ELF-1 (cell line): ENCODE measurements around the gene SUPT3H.
"Not testable (repeated sequence)": the region's sequence is repeated elsewhere in the genome, so short reads cannot be mapped to it uniquely, and the experiment has no call there.

Source experiments
- DNase-seq: peaks from one replicate; pipeline ENCODE4 v3.0.0-alpha.2; 2016; ENCODE audit warnings: low read depth, low spot score

The SUPT3H gene

DNA sequence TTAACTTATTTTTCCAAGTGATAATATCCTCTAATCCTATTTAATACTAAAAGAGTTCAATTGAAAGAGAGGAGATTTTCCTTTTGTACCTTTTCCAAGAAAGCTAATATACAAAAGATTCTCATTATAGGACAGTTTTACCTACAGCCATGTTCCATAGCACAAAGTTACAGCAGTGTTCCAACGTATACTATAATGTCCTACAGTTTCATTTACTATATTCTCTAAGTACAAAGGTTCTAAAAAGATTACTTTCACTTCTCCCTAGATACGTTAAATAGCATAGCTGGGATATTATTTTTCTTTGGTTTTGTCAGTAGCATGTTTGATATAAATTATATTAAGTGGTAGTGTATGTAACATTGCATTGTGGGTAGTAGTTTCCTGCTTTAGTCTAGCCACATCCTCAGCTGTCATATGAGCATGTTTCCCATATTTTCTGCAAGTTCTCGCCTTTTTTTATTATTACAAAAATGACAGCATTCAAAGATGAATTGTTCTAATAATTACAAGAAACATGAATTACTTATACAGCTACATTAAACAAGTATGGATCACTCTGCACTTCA, 54.0 kb downstream of the SUPT3H start:
- DNase-seq = no peak

DNA sequence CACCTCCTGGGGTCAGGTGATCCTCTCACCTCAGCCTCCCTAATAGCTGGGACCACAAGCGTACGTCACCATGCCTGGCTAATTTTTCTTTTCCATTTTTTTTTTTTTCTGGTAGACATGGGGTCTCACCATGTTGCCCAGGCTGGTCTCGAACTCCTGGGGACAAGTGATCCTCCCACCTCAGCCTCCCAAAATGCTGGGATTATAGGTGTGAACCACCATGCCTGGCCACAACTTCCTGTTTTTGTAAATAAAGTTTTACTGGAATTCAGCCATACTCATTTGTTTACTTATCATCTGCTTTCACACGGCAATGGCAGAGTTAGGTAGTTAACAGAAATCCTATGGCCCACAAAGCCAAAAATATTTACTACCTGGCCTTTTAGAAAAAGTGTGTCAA, 57.4 kb downstream of the SUPT3H start:
- no peak for DNase-seq

DNA sequence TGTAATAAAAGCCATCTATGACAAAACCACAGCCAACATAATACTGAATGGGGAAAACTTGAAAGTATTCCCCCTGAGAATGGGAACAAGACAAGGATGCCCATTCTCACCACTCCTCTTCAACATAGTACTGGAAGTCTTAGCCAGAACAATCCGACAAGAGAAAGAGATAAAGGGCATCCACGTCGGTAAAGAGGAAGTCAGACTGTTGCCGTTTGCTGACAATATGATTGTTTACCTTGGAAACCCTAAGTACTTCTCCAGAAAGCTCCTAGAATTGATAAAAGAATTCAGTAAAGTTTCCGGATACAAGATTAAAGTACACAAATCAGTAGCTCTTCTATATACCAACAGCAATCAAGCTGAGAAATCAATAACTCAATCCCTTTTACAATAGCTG, 63.6 kb downstream of the SUPT3H start:
- no peak for DNase-seq

DNA sequence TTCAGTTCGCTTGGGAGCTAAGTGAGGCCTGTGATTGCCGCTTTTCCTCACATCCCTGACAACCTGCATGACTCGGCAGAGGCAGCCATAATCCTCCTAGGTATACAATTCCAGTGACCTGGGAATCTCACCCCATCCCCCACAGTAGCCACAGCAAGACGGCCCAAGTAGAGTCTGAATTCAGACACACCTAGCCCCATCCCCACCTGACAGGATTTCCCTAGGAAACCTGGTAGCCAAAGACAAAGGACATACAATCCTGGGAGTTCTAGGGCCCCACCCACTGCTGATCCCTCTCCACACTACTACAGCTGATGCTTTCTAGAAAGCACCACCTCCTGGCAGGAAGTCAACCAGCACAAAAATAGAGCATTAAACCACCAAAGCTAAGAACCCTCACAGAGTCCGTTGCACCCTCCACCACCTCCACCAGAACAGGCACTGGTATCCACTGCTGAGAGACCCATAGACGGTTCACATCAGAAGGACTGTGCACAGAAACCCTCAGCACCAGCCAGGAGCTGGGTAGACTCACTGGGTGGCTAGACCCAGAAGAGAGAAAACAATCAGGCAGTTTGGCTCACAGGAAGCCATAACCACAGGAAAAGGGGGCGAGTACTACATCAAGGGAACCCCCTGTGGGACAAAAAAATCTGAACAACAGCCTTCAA, 67.5 kb downstream of the SUPT3H start:
- peak; percentile 11 for DNase-seq

DNA sequence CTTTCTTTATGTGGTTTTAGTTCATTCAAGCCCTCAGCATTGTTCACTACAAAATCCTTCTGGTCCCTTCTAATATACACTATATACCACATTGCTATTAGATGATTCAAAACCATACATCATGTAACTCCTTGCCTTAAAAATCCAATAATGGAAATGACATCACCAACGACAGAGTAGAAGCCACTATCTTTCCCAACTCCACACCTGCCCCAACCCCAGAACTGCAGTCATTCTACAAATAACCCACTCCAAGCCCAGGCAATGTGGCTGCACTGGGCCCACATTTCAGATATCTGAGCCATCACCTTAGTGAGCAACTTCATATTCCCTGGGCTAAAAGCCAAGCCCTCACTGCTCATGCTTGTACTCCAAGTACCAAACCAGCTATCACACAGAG, 72.2 kb downstream of the SUPT3H start:
- no peak for DNase-seq

DNA sequence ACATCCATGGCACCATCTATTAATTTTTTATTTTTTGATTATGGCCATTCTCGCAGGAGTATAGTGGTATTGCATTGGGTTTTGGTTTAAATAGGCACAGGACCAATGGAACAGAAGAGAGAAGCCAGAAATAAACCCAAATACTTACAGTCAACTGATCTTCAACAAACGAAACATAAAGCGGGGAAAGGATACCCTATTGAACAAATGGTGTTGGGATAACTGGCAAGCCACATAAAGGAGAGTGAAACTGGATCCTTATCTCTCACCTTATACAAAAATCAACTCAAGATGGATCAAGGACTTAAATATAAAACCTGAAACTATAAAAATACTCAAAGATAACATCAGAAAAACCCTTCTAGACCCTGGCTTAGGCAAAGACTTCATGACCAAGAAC, 74.9 kb downstream of the SUPT3H start:
- DNase-seq = no peak

DNA sequence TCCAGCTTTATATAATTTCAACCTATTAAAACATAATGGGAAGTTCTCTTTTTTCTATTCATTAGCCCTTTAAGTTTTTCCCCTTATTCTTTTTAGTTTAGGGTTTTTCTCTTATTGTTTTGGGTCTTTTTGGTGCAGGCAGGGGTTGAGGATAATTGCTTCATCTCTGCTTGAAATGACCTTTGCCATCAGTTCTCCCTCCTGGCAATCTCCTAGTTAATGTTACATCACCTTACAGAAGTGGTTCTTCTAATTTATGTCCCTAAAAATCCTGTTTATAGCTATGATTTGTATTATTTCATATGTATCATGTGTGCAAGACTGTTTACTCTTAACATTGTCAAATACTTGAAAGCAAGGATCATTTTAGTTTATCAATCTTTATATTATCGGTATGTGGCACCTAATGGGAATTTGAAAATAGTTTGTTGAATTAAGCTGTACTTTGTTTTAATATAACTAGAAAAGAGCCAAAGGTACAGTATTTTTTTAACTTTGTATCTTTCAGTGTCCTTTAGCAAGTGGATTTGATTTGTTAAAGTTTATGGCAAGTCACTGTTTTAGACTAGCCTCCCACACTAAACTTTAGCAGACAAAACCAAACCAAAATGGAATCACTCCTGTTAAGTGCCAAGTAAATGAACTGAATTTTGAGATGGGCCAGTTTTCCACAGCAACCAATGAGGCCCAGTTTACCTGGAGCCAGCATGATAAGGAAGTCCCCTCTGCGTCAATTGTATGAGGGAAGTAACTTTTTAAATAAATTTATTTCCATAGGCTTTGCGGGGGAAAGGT, 76.2 kb downstream of the SUPT3H start:
- no peak for DNase-seq

DNA sequence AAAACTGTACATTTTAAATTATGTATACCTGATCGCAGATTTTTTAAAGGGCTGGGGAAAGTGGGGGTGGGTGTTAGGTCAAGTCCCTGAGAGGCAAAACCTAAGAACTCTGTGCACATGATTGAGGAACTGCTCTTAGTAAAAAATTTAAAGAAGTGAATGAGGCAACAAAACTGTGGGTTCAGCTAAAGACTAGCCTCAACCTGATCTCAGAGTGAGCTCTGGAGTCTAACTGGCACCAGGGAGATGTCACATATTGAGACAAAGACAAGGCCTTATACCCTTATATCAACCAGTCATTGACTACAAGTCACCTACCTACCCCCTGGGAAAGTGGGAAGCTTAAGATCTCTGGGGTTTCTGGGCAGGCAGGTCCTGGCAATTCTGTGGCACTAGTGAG, 77.0 kb downstream of the SUPT3H start:
- no peak for DNase-seq

DNA sequence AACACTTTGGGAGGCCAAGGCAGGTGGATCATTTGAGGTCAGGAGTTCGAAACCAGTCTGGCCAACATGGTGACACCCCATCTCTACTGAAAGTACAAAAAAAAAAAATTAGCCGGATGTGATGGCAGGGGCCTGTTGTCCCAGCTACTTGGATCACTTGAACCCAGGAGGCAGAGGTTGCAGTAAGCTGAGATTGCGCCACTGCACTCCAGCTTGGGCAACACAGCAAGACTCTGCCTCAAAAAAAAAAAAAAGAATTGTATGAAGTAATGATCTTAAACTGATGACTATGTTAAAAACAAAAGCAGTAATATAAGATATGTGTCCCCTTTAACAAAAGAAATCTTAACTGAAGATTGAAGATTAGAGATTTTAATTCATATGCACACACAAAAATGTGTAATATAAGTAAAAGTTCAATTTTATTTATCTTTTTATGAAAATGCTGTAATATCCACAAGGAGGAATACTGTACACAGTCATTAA, 78.6 kb downstream of the SUPT3H start:
- no peak for DNase-seq

DNA sequence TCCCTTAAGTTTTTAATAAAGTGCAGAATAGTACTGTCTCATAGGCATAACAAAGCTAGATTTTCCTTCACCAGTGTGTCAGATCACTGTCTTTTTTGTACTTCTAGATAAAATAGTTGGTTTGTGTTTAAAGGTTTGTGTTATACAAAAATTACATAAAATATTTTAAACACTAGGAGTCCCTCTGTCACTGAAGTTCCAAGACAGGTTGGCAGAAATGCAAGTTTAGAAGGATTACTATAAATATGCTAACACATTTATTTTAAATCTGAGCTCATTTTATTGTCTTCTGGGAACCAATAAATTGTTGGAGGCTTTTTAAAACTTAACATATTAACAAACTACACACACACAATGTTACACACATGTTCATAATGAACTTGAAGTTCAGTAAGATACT, 80.4 kb downstream of the SUPT3H start:
- DNase-seq = no peak

DNA sequence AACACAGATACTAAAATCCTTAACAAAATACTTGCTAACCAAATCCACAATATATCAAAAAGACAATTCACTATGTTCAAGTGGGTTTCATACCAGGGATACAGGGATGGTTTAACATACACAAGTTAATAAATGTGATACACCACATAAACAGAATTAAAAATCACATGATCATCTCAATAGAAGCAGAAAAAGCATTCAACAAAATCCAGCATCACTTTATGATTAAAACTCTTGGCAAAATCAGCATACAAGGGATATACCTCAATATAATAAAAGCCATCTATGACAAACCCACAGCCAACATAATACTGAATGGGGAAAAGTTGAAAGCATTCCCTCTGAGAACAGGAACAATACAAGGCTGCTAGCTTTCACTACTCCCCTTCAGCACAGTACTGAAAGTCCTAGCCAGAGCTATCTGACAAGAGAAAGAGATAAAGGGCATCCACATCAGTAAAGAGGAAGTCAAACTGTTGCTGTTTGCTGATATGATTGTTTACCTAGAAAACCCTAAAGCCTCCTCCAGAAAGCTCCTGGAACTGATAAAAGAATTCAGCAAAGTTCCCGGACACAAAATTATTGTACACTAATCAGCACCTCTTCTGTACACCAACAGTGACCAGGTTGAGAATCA, 83.6 kb downstream of the SUPT3H start:
- not testable (repeated sequence) for DNase-seq

DNA sequence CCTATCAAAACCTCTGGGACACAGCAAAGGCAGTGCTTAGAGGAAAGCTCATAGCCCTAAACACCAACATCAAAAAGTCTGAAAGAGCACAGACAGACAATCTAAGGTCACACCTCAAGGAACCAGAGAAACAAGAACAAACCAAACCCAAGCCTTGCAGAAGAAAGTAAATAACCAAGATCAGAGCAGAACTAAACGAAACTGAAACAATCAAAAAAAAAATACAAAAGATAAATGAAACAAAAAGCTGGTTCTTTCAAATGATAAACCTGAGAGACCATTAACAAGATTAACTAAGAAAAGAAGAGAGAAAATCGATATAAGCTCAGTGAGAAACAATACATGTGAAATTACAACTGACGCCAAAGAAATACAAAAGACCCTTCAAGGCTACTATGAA, 84.4 kb downstream of the SUPT3H start:
- DNase-seq = no peak

DNA sequence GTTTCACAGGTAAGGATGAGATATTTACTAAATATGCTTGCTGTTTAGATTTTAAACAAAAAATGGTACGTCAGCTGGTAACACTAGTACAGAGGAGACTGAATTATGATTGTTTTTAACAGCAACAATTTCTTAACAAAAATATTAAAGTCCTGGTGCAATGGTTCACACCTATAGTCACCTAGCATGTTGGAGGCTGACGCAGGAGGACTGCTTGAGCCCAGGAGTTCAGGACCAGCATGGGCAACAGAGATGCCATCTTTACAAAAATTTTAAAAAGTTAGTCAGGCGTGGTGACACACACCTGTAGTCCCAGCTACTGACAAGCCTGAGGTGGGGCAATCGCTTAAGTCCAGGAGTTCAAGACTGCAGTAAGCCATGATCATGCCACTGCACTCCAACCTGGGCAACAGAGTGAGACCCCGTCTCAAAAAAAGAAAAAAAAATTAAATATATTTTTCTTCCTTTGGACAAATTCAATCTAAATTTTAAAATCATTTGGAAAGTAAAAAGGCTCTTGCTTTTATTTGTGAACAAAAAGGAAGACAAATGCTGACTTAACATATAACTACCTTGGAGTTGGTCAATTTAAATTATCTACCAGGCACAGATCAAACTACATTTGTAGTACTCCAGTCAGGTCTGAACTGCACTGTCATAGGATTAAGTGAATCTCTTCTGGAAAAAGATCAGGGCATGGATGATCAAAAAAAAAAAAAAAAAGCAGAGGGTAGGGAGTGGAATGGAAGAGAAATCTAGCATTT, 87.8 kb downstream of the SUPT3H start:
- no peak for DNase-seq

DNA sequence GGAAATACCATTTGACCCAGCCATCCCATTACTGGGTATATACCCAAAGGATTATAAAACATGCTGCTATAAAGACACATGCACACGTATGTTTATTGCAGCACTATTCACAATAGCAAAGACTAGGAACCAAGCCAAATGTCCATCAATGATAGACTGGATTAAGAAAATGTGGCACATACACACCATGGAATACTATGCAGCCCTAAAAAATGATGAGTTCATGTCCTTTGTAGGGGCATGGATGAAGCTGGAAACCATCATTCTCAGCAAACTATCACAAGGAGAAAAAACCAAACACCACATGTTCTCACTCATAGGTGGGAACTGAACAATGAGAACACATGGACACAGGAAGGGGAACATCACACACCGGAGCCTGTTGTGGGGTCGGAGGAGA, 91.0 kb downstream of the SUPT3H start:
- DNase-seq = not testable (repeated sequence)

DNA sequence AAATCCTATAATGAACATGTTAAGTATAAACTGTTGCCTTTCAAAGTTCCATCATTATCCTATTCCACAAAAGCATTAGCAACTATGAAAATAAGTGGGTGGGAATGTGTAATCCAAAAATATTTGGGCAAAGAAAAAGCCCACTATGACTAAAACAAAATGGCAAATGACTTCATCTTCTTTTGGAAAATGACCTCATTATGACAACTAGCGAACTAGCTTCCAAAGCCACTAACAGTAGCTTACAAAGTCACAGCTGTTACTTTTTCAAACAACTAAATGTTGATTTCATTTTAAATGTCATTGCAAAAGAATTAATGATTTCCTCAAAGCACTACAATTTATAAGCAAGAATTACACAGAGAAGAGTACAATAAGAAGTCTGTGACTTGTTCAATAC, 99.4 kb downstream of the SUPT3H start:
- no peak for DNase-seq

DNA sequence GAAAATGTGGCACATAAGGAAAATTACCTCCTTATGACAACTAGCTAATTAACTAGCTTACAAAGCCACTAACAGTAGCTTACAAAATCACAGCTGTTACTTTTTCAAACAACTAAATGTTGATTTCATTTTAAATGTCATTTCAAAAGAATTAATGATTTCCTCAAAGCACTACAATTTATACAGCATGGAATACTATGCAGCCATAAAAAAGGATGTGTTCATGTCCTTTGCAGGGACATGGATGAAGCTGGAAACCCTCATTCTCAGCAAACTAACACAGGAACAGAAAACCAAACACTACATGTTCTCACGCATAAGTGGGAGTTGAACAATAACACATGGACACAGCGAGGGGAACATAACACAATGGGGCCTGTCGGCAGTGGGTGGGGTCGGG, 100.0 kb downstream of the SUPT3H start:
- not testable (repeated sequence) for DNase-seq

DNA sequence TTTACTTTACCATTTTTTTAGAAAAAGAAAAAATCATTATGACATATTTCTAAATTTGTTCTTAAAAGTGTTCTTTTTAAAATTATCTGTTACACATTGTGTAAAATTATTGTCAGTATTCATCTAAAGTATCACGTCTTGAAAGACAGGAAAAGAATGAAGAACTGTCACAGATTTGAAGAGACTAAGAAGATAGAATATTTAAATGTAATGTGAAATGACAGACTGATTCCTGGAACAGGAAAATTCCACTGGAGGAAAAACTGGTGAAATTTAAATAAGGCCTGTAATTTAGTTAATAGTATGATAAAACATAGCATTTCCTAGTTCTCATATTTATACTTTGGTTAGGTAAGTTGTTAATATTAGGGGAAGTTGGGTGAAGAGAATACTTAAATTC, 102.4 kb downstream of the SUPT3H start:
- no peak for DNase-seq

DNA sequence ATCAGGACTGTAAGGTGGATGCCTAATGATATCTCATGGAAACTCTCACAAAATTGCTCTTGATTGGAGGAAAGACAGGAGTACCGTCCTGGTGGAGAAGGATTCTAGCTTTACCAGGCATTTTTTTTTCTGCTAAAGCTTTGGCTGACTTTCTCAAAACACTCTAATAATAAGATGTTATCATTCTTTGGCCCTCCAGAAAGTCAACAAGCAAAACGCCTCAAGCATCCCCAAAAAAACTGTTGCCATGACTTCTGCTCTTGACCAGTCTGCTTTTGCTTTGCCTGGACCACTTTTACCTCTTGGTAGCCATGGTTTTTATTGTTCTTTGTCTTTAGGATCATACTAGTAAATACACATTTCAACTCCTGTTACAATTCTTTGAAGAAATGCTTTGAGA, 105.1 kb downstream of the SUPT3H start:
- no peak for DNase-seq

DNA sequence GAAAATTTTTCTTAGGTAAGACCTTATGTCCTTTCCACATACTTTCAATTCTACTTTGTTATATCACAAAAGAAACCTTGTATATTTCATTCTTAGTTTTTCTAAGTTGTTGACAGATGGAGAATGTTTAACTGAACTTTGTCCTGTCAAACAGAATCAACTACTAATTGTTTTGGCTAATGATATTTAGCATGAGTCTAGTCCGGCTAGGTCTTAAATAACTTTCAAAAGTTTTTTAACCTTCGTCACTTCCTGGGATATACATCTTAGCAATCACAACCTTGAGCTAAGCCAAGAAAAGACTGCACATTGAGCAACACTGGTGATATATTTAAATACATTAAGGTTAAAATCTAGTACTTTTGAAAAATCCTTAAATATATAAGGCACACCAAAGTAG, 112.5 kb downstream of the SUPT3H start:
- no peak for DNase-seq

DNA sequence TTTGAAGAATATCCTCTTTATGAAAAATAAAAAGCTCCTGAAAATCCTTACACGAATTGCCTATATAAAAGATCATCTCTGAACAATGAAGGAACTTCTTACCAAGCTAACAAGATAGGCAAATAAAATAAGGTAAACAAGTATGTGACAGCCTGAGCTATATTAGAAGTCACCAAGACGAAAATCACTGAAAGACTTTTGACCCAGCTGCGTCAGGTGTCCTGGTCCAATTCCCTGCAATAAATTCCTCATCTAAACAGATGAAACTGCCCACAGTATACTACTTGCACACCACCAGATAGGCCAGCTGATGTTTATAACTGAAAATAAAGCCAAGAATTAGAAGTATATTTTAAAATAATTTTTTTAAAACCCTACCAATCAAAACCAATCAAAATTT, 117.0 kb downstream of the SUPT3H start:
- no peak for DNase-seq
